H1 (cell line): ENCODE data around the gene OR10H5. TPM values are rescaled to one million over a fixed set of nuclear protein-coding genes. Genes with fewer than 3 reads are reported as not detected.
"Not testable (repeated sequence)": the region's sequence is repeated elsewhere in the genome, so short reads cannot be mapped to it uniquely, and the experiment has no call there.

Source experiments
- CTCF ChIA-PET: fragments of 300-600 bp; sonication (Branson Sonifier 250); formaldehyde crosslinking; loops from one replicate; lab custom pipeline; 2021; ENCODE audit not compliant: partially characterized antibody; lab: Charles Lee
- POLR2A ChIA-PET: fragments of 300-600 bp; sonication (Branson Sonifier 250); formaldehyde crosslinking; loops from one replicate; lab custom pipeline; 2021; ENCODE audit warnings: inconsistent platforms; ENCODE audit not compliant: partially characterized antibody; lab: Charles Lee
- DNase-seq, 2 experiments: peaks; one replicate each; pipeline versions ENCODE4 v3.0.0 to v3.0.0-alpha.2; 2010 to 2022; ENCODE audit warnings: low spot score in 2 of 2, low read depth in 1 of 2, mixed read lengths in 1 of 2
- FAIRE-seq: peaks from 2 replicates; lab custom pipeline; 2011; peaks lifted over from hg19 to GRCh38; lab: Jason Lieb, UNC
- H2AFZ ChIP-seq: 2 replicates; pipeline ENCODE4 v1.8.1; 2012; ENCODE audit warnings: low read length, inconsistent platforms
- H2AK5ac ChIP-seq: 2 replicates; pipeline ENCODE4 v1.6.1; 2013; ENCODE audit warnings: low read depth, low read length
- H2BK120ac ChIP-seq: replicated peaks from 2 replicates; pipeline ENCODE3; 2013; ENCODE audit warnings: low read depth, low read length, inconsistent platforms
- H2BK12ac ChIP-seq: 2 replicates; pipeline ENCODE4 v1.6.1; 2013; ENCODE audit warnings: low read depth, low read length
- H2BK15ac ChIP-seq: 2 replicates; pipeline ENCODE4 v1.6.1; 2013; ENCODE audit warnings: low read length
- H2BK20ac ChIP-seq: 2 replicates; pipeline ENCODE4 v1.6.1; 2013; ENCODE audit warnings: low read length
- H2BK5ac ChIP-seq: 2 replicates; pipeline ENCODE4 v1.6.1; 2013; ENCODE audit warnings: low read depth, low read length
- H3K14ac ChIP-seq: 2 replicates; pipeline ENCODE4 v1.6.1; 2013; ENCODE audit warnings: inconsistent platforms; ENCODE audit not compliant: insufficient read length
- H3K18ac ChIP-seq: 2 replicates; pipeline ENCODE4 v1.6.1; 2013; ENCODE audit warnings: low read length; ENCODE audit errors: extremely low read depth
- H3K23ac ChIP-seq: 2 replicates; pipeline ENCODE4 v1.6.1; 2013; ENCODE audit warnings: inconsistent platforms; ENCODE audit not compliant: insufficient read length
- H3K23me2 ChIP-seq: 2 replicates; pipeline ENCODE4 v1.6.1; 2013; ENCODE audit warnings: low read depth, low read length
- H3K27ac ChIP-seq: 2 replicates; pipeline ENCODE4 v1.6.1; 2011; ENCODE audit warnings: low read depth, low read length, inconsistent platforms
- H3K27me3 ChIP-seq, 4 experiments: replicated peaks in 1 of 4; 1 replicate in 1 of 4; 2 replicates in 3 of 4; pipeline versions ENCODE4 v1.6.1 to v1.8.1; 2011 to 2013; ENCODE audit warnings: low read length in 3 of 4, mild to moderate bottlenecking in 3 of 4, inconsistent platforms in 2 of 4, mixed read lengths in 2 of 4, moderate library complexity in 1 of 4; ENCODE audit not compliant: control insufficient read depth in 3 of 4, insufficient read depth in 3 of 4; ENCODE audit errors: extremely low read depth in 1 of 4
- H3K36me3 ChIP-seq, 4 experiments: 2 replicates each; pipeline versions ENCODE4 v1.6.1 to v1.8.1; 2011 to 2013; ENCODE audit warnings: mild to moderate bottlenecking in 4 of 4, low read length in 3 of 4, moderate library complexity in 2 of 4, control low read depth in 1 of 4, inconsistent platforms in 1 of 4; ENCODE audit not compliant: insufficient read depth in 4 of 4, control insufficient read depth in 2 of 4
- H3K4ac ChIP-seq: replicated peaks from 2 replicates; pipeline ENCODE3; 2013; ENCODE audit warnings: low read length, low read depth, mixed read lengths, inconsistent platforms; ENCODE audit not compliant: insufficient read length
- H3K4me1 ChIP-seq, 4 experiments: replicated peaks in 1 of 4; 1 replicate in 1 of 4; 2 replicates in 3 of 4; pipeline versions ENCODE4 v1.6.1 to v1.8.1; 2011 to 2013; ENCODE audit warnings: low read length in 3 of 4, inconsistent platforms in 2 of 4, mixed read lengths in 1 of 4; ENCODE audit not compliant: insufficient read depth in 4 of 4, control insufficient read depth in 3 of 4
- H3K4me2 ChIP-seq, 2 experiments: 2 replicates each; pipeline versions ENCODE4 v1.6.1 to v1.8.1; 2011 to 2013; ENCODE audit warnings: low read depth in 2 of 2, low read length in 2 of 2, control low read depth in 1 of 2, inconsistent platforms in 1 of 2, mild to moderate bottlenecking in 1 of 2; ENCODE audit not compliant: insufficient read depth in 1 of 2
- H3K4me3 ChIP-seq, 4 experiments: fragments of 200-600, 300-600 bp in 1 of 4; sonication (generic), shearing (Covaris generic), sonication (Bioruptor Twin) in 1 of 4; 2 replicates each; pipeline versions ENCODE4 v1.5.1 to v1.8.1; 2011 to 2016; ENCODE audit warnings: low read length in 4 of 4, low read depth in 3 of 4, control low read depth in 2 of 4, inconsistent platforms in 2 of 4, mild to moderate bottlenecking in 2 of 4, mixed read lengths in 1 of 4, moderate library complexity in 1 of 4; ENCODE audit not compliant: insufficient read depth in 2 of 4; ENCODE audit errors: extremely low read depth in 1 of 4
- H3K56ac ChIP-seq: replicated peaks from 2 replicates; pipeline ENCODE3; 2013; ENCODE audit warnings: low read depth, mild to moderate bottlenecking, mixed read lengths, low read length, inconsistent platforms; ENCODE audit not compliant: insufficient read length
- H3K79me1 ChIP-seq: 2 replicates; pipeline ENCODE4 v1.6.1; 2013; ENCODE audit warnings: low read depth, low read length, control low read depth
- H3K79me2 ChIP-seq, 2 experiments: 2 replicates each; pipeline versions ENCODE4 v1.6.1 to v1.8.1; 2012 to 2013; ENCODE audit warnings: low read length in 2 of 2, mild to moderate bottlenecking in 2 of 2, inconsistent platforms in 1 of 2; ENCODE audit not compliant: insufficient read depth in 2 of 2, control insufficient read depth in 1 of 2
- H3K9ac ChIP-seq, 4 experiments: replicated peaks in 1 of 4; 1 replicate in 1 of 4; 2 replicates in 3 of 4; pipeline versions ENCODE4 v1.6.1 to v1.8.1; 2011 to 2013; ENCODE audit warnings: low read depth in 3 of 4, low read length in 3 of 4, control low read depth in 2 of 4, mild to moderate bottlenecking in 2 of 4, moderate library complexity in 2 of 4, inconsistent platforms in 1 of 4; ENCODE audit errors: extremely low read depth in 1 of 4
- H3K9me3 ChIP-seq, 2 experiments: 2 replicates each; pipeline versions ENCODE4 v1.6.1 to v1.8.1; 2012 to 2013; ENCODE audit warnings: mild to moderate bottlenecking in 2 of 2, moderate library complexity in 2 of 2, control low read depth in 1 of 2, inconsistent platforms in 1 of 2, low read depth in 1 of 2, low read length in 1 of 2, mixed read lengths in 1 of 2; ENCODE audit not compliant: insufficient read depth in 2 of 2
- H4K20me1 ChIP-seq, 2 experiments: replicated peaks in 1 of 2; 2 replicates each; pipeline versions ENCODE3 to v1.8.1; 2011 to 2013; ENCODE audit warnings: inconsistent platforms in 2 of 2, low read length in 2 of 2, mild to moderate bottlenecking in 1 of 2; ENCODE audit not compliant: insufficient read depth in 2 of 2, control insufficient read depth in 1 of 2
- H4K5ac ChIP-seq: 2 replicates; pipeline ENCODE4 v1.6.1; 2013; ENCODE audit warnings: low read length, low read depth, mixed read lengths, inconsistent platforms; ENCODE audit not compliant: insufficient read length
- H4K8ac ChIP-seq: 2 replicates; pipeline ENCODE4 v1.8.0; 2013; ENCODE audit warnings: mild to moderate bottlenecking, moderate library complexity, low read length, inconsistent platforms; ENCODE audit not compliant: insufficient read depth; ENCODE audit errors: extremely low read depth
- H4K91ac ChIP-seq: replicated peaks from 2 replicates; pipeline ENCODE3; 2013; ENCODE audit warnings: low read length, mixed read lengths, inconsistent platforms; ENCODE audit not compliant: insufficient read length
- WGBS, 2 experiments: shearing (Covaris generic) in 1 of 2; methylation state at CpG; one replicate each; pipeline versions ENCODE4 v1.1.6 to v1.1.7; 2013 to 2015; ENCODE audit warnings: low lambda C conversion rate in 2 of 2, mixed read lengths in 2 of 2, inconsistent platforms in 1 of 2, low coverage in 1 of 2, missing lambda C conversion rate in 1 of 2; ENCODE audit not compliant: insufficient replicate concordance in 2 of 2, insufficient coverage in 1 of 2, insufficient read length in 1 of 2; ENCODE audit errors: extremely low coverage in 1 of 2, missing lambda C conversion rate in 1 of 2; 5-methylcytosine and 5-hydroxymethylcytosine counted together
- polyA plus RNA-seq, 7 experiments: library from polyadenylated mRNA; depleted of rRNA in 3 of 7; stranded (reverse) in 5 of 7; unstranded in 2 of 7; fragments of >200 nt in 5 of 7; fragments of 200-250 nt in 2 of 7; gene quantifications; 1 replicate in 5 of 7; 2 replicates in 1 of 7; 4 replicates in 1 of 7; pipeline versions ENCODE4 v1.2.1 to v1.2.3, GENCODE V29; 2011 to 2013; ENCODE audit warnings: missing spikeins in 2 of 7, mixed read lengths in 2 of 7
- total RNA-seq: library from RNA; stranded (reverse); fragmentation: NEBNext Ultra II Directional; extraction: Animal tissue kit (Norgen Biotek cat#: 25700); gene quantifications from 2 replicates; pipeline ENCODE4 v1.2.1, GENCODE V29; 2021

The OR10H5 gene
- total and polyA plus RNA-seq, 2 of the 8 experiments (the other 6 are each of a cell fraction or from before 2014, with no cell fraction given), result not detected

- H2AK5ac ChIP-seq, H2AFZ ChIP-seq, H3K79me2 ChIP-seq, FAIRE-seq, DNase-seq, H3K27ac ChIP-seq, H3K27me3 ChIP-seq, H4K91ac ChIP-seq, H3K18ac ChIP-seq, H3K79me1 ChIP-seq, H4K8ac ChIP-seq, H3K23ac ChIP-seq, H2BK120ac ChIP-seq, H3K14ac ChIP-seq, POLR2A ChIA-PET, H3K4ac ChIP-seq, H3K23me2 ChIP-seq, H2BK20ac ChIP-seq, H3K4me3 ChIP-seq, H3K4me2 ChIP-seq, H3K4me1 ChIP-seq, CTCF ChIA-PET, H3K56ac ChIP-seq, H2BK12ac ChIP-seq, H2BK5ac ChIP-seq, H3K36me3 ChIP-seq, H3K9ac ChIP-seq, H4K20me1 ChIP-seq, H2BK15ac ChIP-seq, H4K5ac ChIP-seq: not testable (repeated sequence)
- H3K9me3 ChIP-seq, result peaks cover 46 to 69% of the 10 kb centered on the region in 2 experiments
- WGBS, 2 experiments, result 41% methylated on average over 4 of the region's 4 CpGs; no CpG with 5 or more reads in 1 of the 2 experiments
Observed at GRCh38 chr19:15839888-15840287, 52.4 kb downstream of the OR10H5 start.
